ENCODE data around the gene GET3. TPM values are rescaled to one million over a fixed set of nuclear protein-coding genes. Genes with fewer than 3 reads are reported as not detected.
A peak's percentile ranks its signal among the peaks of the same experiment; 100 is the strongest.

GET3 gene
- total and polyA plus RNA-seq, 2 of the 4 experiments (the other 2 are of a cell fraction) = 129 to 152 TPM

DNA sequence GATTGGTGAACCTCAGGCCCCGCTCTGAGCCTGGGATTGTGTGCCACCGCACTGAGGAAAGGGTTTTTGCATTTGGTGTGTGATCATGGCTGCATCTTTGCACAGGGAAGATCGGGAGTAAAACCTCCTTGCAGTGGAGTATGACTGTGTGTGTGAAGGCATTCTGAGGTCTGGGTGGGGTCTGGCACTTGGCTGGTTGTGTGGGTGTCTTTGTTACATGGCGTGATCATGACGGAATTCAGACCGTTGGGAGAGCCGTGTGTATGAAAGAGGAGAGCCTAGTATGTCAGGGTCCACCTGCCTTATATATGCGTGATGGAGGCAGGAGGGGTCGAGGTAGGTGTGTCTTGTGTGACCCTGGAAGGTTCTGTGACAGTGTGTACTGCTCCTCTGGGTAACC, 13.6 kb downstream of the GET3 start:
- Histone ChIP-seq H3K18ac (ENCODE audit: low read depth, low read length) (no peak overlapping the region), H3K4me2 (ENCODE audit: low read depth, low read length) (no peak overlapping the region), H3K79me1 (ENCODE audit: low read depth in 1 of 2, low read length in 2 of 2) (no peaks in the 10 kb centered on the region; a peak in 1 of 4 replicates), H3K9me1 (ENCODE audit: insufficient read depth, low read length) (no peaks in the 10 kb centered on the region), H2AK5ac (ENCODE audit: low read depth, low read length) (no peak overlapping the region), H3K27me3 (ENCODE audit: control insufficient read depth, insufficient read depth, low read length) (peaks cover 26% of the 10 kb centered on the region), H2BK20ac (ENCODE audit: low read depth, low read length) (no peak overlapping the region), H2BK15ac (ENCODE audit: low read depth, low read length) (no peak overlapping the region), H3K27ac (ENCODE audit: insufficient read depth, low read length) (no peak overlapping the region), H3K9me3 (ENCODE audit: control insufficient read depth, insufficient read depth, low read length) (peaks cover 5% of the 10 kb centered on the region; the same call in 1 of the 2 replicates), H3K9ac (ENCODE audit: low read depth, low read length) (no peak overlapping the region), H3K4me3 (ENCODE audit: insufficient read depth, low read depth, low read length) (no peak overlapping the region), H3K14ac (replicated peaks; ENCODE audit: low read depth, low read length) (no peak overlapping the region), H2AFZ (replicated peaks; ENCODE audit: low read length, poor library complexity) (no peak overlapping the region), H4K20me1 (ENCODE audit: insufficient read depth, low read length) (no peaks in the 10 kb centered on the region), H4K91ac (ENCODE audit: insufficient read depth, low read depth, low read length) (no peak overlapping the region), H4K5ac (ENCODE audit: low read depth, low read length) (no peak overlapping the region), H2BK120ac (ENCODE audit: low read depth, low read length) (no peak overlapping the region), H3K4ac (ENCODE audit: low read depth, low read length) (no peak overlapping the region), H4K8ac (ENCODE audit: low read depth in 2 of 2, low read length in 2 of 2) (no peak overlapping the region), H3K56ac (ENCODE audit: extremely low read depth, insufficient read depth, low read length) (no peak overlapping the region), H2BK5ac (ENCODE audit: low read depth, low read length, poor library complexity, severe bottlenecking) (no peak overlapping the region), H3K4me1 (ENCODE audit: control insufficient read depth, insufficient read depth, low read length) (peaks cover 3% of the 10 kb centered on the region; the same call in 1 of the 2 replicates), H3K23ac (ENCODE audit: low read depth, low read length) (no peak overlapping the region), H3K36me3 (ENCODE audit: control insufficient read depth, insufficient read depth, low read length) (peaks cover 16% of the 10 kb centered on the region), H2AK9ac (replicated peaks; ENCODE audit: low read depth, low read length, poor library complexity) (peak overlapping the region; percentile 80)
- 63% methylated on average over 7 of the region's 9 CpGs; no CpG with 5 or more reads in 1 of the 2 experiments for WGBS, 2 experiments (ENCODE audit: extremely low coverage in 2 of 2, insufficient read length in 1 of 2)
- POLR2A ChIA-PET (ENCODE audit: unreplicated experiment) = no interaction called here
- in situ Hi-C loops (cut with MboI; ENCODE audit: low sequenced_read_pairs) = no loop called here
- intact Hi-C loops (cut with micrococcal nuclease) = no loop called here
- peak; percentile 8 for DNase-seq
- no TSS peak for BruUV-seq (replicated peaks)
- no peak for ATAC-seq (ENCODE audit: low read depth)
- no peak for TF ChIP-seq CEBPB (IDR thresholded peaks at IDR 0.05; ENCODE audit: low read depth, low read length)
- TF ChIP-seq MAFK (IDR thresholded peaks at IDR 0.05; ENCODE audit: low read depth, low read length) = no peak
- no peak for TF ChIP-seq RFX5 (IDR thresholded peaks at IDR 0.05; ENCODE audit: low read depth, low read length)
- no peak for TF ChIP-seq RAD21 (IDR thresholded peaks at IDR 0.05; ENCODE audit: low read length)
- TF ChIP-seq MAZ (IDR thresholded peaks at IDR 0.05; ENCODE audit: borderline replicate concordance, low read depth, low read length) = no peak
- TF ChIP-seq MXI1 (IDR thresholded peaks at IDR 0.05; ENCODE audit: borderline replicate concordance, low read depth, low read length) = no peak
- TF ChIP-seq BHLHE40 (IDR thresholded peaks at IDR 0.05; ENCODE audit: low read depth, low read length) = no peak
- TF ChIP-seq CHD1 (IDR thresholded peaks at IDR 0.05; ENCODE audit: low read depth, low read length) = no peak
- TF ChIP-seq RCOR1 (IDR thresholded peaks at IDR 0.05; ENCODE audit: insufficient replicate concordance, low read length) = no peak
- no peak for TF ChIP-seq NFE2L2 (IDR thresholded peaks at IDR 0.05; ENCODE audit: low read depth, low read length)
- CTCF ChIA-PET = interaction anchor here (1.6 kb wide), 1 partner anchor 10 kb away, joined by 8 read pairs; no protein-coding TSS in a partner anchor
- dilution Hi-C loops (cut with HindIII; ENCODE audit: low sequenced_read_pairs, unreplicated experiment) = no loop called here
